Activated CD8-positive, alpha-beta memory T cell treated with anti-CD3 and anti-CD28 coated beads for 24 hours (primary cell): ENCODE data around the gene JOSD2.

ENCODE experiments used
- DNase-seq: peaks from one replicate; pipeline ENCODE4 v3.0.0-alpha.2; 2020

JOSD2 gene, protein sequence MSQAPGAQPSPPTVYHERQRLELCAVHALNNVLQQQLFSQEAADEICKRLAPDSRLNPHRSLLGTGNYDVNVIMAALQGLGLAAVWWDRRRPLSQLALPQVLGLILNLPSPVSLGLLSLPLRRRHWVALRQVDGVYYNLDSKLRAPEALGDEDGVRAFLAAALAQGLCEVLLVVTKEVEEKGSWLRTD

GRCh38 chr19:50511069-50511822, at the start of gene JOSD2:
JOSD2 (minus strand) TSS chr19:50511191; CDS start chr19:50510431, 760 bp downstream.
- peak; percentile 97 for DNase-seq

GRCh38 chr19:50559636-50560035, 48.6 kb upstream of the JOSD2 start:
- no peak for DNase-seq

- no peak for DNase-seq
Measured at GRCh38 chr19:50558449-50558848, 47.5 kb upstream of the JOSD2 start.

DNA sequence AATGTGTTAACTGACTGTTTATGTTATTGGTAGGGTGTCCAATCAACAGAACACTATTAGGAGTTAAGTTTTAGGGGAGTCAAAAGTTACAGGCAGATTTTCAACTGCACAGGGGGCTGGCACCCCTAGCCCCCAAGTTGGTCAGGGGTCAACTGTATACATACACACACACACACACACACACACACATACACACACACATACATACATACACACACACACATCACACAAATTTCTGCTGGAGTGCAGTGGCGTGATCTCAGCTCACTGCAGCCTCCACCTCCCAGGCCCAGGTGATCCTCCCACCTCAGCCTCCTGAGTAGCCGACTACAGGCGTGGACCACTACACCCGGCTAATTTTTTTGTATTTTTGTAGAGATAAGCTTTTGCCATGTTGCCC, 47.0 kb upstream of the JOSD2 start:
- no peak for DNase-seq

DNA sequence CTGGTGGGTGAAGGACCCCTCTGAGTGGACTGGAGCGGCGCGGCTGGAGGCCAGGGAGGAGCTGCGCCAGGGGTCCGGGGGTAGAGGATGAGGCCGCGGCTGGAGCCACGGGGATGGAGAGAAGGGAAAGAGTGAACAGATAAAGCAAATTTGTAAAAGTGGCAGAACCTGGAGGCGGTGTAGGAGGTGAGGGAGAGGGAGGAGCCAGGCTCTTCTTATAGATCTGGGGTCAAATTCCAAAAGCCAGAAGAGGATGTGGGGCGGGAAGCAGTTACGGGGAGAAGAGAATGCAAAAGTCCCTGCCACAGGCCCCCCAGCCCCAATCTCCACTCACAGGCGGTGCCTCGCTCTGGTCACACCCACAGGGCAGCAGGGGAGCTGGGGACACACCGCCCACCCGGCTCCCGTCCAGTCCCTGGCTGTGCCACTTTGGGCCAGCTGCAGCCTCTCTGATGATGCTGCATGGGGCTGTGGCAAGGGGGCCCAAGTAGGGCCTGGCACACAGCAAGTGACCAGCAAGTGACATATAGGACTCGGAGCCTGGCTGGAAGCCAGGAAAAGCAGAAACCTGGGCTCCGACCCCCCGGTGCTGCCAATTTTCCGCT, 46.1 kb upstream of the JOSD2 start:
- DNase-seq, result no peak

GRCh38 chr19:50556282-50557008, 45.5 kb upstream of the JOSD2 start:
- peak; percentile 91 for DNase-seq

GRCh38 chr19:50555450-50556281, 44.7 kb upstream of the JOSD2 start:
- DNase-seq, result no peak

GRCh38 chr19:50555033-50555432, 44.0 kb upstream of the JOSD2 start:
- no peak for DNase-seq

DNA sequence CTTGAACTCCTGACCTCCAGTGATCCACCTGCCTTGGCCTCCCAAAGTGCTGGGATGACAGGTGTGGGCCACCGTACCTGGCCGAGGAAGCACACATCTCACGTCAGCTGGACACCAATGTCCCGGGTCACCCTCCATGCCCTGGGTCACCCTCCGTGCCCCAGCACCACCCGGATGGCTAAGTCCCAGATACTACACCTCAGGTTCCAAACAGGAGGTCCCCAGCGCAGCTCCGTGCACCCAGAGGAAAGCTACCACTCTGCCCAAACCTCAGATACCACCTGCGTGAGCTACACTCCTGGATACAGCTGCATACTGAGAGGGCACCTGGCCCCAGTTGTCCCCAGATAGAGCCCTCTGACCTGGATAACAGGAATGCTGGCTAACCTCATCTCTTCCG, 43.2 kb upstream of the JOSD2 start:
- no peak for DNase-seq

DNA sequence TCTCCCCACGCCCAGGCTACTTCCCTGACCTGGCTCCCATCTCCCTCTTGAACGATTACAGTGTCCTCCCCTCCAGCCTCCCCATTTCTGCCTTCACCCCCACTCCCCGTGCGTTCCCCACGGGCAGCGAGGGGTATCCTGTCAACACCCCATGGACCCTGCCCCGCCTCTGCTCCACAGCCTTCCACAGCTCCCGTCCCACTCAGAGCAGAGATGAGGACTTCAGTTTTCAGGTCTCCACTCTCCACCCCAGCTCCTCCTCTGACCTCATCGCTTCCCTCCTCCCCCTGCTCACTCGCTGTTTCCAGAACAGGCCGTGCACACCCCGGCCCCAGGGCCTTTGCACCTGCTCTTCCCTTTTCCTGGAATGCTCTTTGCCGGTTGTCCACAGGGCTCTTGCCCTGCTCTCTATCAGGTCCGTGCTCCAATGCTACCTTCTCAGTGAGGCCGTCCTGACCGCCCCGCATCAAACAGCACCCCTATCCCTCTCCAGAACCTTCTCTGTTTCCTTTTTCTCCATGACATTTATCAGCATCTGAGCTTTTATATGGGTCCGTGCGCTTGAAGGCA, 42.2 kb upstream of the JOSD2 start:
- no peak for DNase-seq

DNA sequence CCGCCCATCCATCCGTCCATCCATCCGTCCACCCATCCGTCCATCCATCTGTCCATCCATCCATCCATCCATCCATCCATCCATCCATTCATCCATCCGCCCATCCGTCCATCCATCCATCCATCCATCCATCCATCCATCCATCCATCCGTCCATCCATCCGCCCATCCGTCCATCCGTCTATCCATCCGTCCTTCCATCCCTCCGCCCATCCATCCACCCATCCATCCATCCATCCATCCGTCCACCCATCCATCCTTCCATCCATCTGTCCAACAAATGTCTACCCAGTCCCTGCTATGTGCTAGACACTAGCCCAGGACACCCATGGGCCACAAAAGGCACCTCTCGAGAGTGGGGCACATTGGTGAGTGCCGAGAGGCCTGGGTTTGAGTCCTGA, 41.5 kb upstream of the JOSD2 start:
- no peak for DNase-seq

- no peak for DNase-seq
Measured at GRCh38 chr19:50551715-50552187, 40.8 kb upstream of the JOSD2 start.

DNA sequence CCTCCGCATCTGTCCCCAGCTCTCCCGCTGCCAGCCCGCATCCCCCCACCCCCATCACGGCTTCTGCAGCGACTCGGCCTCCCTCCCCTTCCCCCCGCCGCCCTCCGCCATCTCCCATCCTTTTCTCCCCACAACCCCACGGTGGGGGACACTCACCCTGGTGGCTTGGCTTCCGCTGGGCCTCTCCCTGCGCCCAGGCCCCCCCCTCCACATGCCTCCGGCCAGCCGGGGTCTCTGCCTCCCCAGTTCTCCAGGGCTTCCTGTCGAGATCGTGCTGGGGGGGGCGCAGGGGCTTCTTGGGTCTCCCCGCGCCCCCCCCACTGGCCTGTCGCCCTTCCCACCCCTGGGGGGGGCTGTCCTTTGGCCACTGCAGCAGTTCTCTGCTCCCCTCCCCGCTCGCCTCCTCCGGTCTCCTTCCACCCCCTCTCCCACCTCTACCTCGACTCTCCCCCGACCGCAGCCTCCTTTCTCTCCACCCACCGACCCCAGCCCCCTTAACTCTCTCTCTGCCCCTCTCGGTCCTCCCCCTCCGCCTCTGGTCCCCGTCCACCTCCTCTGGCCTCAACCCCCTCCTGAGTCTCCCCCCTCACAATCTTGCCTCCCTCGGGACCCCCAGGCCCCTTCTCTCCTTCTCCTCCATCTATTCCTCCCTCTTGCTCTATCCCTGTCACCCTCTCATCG, 40.2 kb upstream of the JOSD2 start:
- no peak for DNase-seq

GRCh38 chr19:50550594-50550966, 39.6 kb upstream of the JOSD2 start:
- DNase-seq, result no peak

GRCh38 chr19:50549927-50550593, 39.1 kb upstream of the JOSD2 start:
- no peak for DNase-seq

GRCh38 chr19:50549059-50549926, 38.3 kb upstream of the JOSD2 start:
- no peak for DNase-seq

DNA sequence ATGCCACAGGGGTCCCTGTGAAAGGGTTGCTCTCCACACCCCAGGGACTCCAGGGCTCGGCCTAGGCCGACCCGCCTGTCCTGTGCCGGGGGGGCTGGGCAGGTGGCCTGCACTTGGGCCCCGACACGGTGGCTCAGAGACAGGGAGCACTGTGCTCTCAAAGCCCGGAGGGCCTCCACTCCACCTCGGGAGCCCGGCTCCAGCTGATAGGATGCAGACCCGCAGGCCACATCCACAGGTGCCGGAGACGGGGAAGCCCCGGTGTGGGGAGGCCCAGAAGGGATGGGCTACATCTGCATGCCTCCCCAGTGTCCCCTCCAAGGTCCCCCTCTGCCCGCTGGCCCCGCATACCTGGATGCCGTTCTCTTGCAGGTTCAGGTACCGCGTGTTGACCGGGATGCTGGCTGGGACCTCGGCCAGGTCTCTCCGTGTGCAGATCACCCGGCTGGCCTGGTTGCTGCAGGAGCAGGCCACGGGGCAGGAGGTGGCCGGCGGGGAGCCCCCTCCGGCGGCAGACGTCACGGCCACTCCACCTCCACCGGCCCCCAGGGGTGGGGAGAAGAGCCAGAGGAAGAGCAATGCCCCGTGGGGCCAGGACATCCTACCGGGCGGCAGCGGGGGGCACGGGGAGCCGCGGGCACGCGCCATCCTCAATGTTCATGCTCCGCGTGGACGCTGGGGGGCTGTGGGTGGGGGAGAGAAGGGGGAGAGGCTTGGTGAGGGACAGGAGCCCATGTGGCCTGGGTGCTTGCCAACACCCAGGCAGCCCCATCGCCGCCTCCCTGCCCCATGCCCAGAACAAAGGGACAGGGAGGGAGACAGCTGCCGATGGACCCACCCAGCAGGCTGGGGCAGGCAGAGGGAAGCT, 37.4 kb upstream of the JOSD2 start:
- no peak for DNase-seq

- no peak for DNase-seq
Measured at GRCh38 chr19:50547385-50548190, 36.6 kb upstream of the JOSD2 start.
